Measurements from ENCODE around the gene HDAC7.

HDAC7 gene

DNA sequence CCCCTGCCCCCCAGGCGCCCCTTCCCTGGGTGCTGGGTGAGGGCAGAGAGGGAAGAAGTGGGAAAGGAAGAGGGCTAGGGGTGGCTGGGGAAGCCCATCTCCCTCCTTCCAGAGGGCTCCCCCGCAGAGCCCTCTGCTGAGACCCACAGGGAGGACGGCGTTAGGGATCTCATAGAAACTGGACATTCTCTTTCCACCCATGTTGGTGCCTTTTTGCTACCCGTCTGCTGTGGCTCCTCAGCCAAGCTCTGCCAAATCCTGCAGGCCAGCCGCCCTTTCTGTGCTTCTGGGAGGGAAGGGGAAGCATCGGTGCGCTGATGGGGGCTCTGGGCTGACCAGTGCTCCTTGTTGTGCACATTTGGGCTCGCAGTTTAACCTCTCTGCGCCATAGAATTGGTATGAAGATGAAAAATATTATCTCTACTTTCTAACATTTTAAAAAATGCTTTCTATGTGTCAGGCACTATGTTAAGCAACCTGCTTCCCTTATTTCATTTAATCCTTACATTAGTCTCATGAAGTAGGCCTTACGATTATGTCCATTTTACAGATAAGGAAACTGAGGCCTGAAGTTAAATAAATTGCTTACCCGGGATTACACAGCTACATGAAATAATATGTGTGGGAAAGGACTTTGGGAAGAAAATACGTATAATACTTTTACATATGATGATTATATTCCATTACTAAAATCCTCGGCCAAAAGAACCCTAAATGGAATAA is 45.7 kb downstream of the HDAC7 start:
- no peak for DNase-seq (ENCODE audit: low read depth)
- TF ChIP-seq CTCF (IDR thresholded peaks at IDR 0.05; ENCODE audit: control insufficient read depth, extremely low read depth, insufficient read depth): no peak
- peak overlapping the region; percentile 64 for H3K4me3 ChIP-seq (ENCODE audit: low read depth, low read length)

DNA sequence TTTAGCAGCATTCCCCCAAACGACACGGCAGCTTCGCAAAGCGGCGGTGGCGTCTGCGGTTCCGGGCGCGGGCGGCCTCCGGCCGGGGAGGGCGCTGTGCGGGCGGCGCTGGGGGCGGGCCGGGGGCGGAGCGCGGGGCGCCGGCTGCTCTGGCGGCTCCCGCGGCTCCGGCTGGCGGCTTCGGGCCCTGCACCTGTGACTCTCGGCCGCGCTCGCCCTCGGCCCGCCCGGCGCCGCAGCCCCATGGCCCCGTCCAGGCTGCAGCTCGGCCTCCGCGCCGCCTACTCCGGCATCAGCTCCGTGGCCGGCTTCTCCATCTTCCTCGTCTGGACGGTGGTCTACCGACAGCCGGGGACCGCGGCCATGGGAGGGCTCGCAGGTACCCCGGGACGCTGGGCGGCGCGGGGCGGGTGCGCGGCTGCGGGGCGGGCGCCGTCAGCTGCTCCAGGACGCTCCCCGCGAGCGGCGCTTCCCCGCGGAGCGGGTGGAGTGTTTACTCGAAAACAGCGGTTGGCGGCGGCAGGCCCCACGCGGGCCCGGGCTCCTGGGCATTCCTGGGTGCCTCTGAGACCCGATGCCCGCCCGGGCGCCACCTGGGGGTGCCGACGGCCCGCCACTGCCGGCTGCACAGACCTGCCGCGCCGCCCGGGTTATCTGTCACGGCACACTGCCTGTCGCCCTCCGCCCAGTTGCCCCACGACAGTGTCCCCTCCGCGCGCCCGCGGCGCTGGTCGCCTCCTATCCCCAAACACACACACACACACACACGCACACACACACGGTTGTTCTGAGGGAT is 46.4 kb downstream of the HDAC7 start, which contains the start of gene SLC48A1:
TSS of gene SLC48A1 (plus strand) at position 177 of the 796 bp plus-strand sequence. CDS start at position 244, 67 bp downstream.
- peak; percentile 64 for TF ChIP-seq CTCF (IDR thresholded peaks at IDR 0.05; ENCODE audit: control insufficient read depth, extremely low read depth, insufficient read depth)
- no peak for DNase-seq (ENCODE audit: low read depth)
- H3K4me3 ChIP-seq (ENCODE audit: low read depth, low read length): peak within 1 kb of the TSS; percentile 64

- TF ChIP-seq CTCF (IDR thresholded peaks at IDR 0.05; ENCODE audit: control insufficient read depth, extremely low read depth, insufficient read depth): no peak
- H3K4me3 ChIP-seq (ENCODE audit: low read depth, low read length): peak overlapping the region; percentile 64
- DNase-seq (ENCODE audit: low read depth): no peak
Observed at GRCh38 chr12:47772738-47773061, 47.0 kb downstream of the HDAC7 start.

- DNase-seq (ENCODE audit: low read depth): no peak
- H3K4me3 ChIP-seq (ENCODE audit: low read depth, low read length): peak overlapping the region; percentile 64
- no peak for TF ChIP-seq CTCF (IDR thresholded peaks at IDR 0.05; ENCODE audit: control insufficient read depth, extremely low read depth, insufficient read depth)
Observed at GRCh38 chr12:47772094-47772660, 47.5 kb downstream of the HDAC7 start.

DNA sequence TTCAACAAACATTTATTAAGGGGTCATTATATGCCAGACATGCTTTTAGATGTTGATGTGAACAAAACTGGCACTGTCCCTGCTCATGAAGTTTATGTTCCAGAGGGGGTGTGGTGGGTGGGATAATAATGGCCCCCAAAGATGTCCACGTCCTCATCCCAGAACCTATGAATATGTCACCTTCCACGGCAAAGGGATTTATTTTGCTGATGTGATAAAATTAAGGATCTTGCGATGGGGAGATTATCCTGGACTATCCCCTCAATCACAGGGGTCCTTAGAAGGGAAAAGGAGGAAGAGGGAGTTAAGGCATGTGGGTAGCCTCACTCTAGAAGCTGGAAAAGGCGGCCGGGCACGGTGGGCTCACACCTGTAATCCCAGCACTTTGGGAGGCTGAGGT is 48.4 kb downstream of the HDAC7 start:
- no peak for TF ChIP-seq CTCF (IDR thresholded peaks at IDR 0.05; ENCODE audit: control insufficient read depth, extremely low read depth, insufficient read depth)
- no peak overlapping the region for H3K4me3 ChIP-seq (ENCODE audit: low read depth, low read length)
- DNase-seq (ENCODE audit: low read depth): no peak

DNA sequence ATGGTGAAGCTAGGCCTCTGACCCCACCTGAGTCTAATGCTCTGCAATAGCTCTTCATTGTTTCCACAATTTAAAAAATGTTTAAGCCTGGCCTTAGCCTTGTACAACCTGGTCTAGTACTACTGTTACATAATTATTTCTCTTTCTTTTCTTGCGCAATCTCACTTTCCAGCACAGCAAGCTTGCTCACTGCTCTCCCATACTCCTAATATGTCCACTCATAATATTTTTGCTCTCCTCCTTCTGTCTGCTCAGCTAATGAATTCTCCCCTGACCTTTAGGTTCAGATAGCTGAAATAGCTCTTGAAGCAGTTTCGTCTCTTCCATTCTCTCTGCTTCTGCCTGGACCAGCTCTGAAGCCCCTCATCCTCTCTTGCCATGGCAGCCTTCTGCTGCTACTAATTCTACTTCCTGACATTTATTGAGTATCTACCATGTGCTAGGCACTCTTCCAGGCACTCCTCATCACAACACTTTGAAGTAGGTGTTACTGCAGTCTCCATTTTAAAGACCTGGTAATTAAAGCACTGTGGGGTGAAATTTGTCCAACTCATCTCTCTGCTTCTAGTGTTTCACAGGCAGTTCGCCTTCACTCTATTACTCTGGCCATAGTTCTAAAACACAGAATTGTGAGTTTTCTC is 49.5 kb downstream of the HDAC7 start:
- no peak for DNase-seq (ENCODE audit: low read depth)
- TF ChIP-seq CTCF (IDR thresholded peaks at IDR 0.05; ENCODE audit: control insufficient read depth, extremely low read depth, insufficient read depth): no peak
- H3K4me3 ChIP-seq (ENCODE audit: low read depth, low read length): no peak overlapping the region
